ENCODE data around the gene PIBF1. TPM values are rescaled to one million over a fixed set of nuclear protein-coding genes. Genes with fewer than 3 reads are reported as not detected.

PIBF1 gene
- total RNA-seq, 1 donor from 2014 or later = 28.3 TPM

GRCh38 chr13:72850959-72851677, 69.2 kb downstream of the PIBF1 start:
- Histone ChIP-seq H3K4me3 (no peak overlapping the region), H3K27ac (no peak overlapping the region), H3K27me3 (no peaks in the 10 kb centered on the region), H3K36me3 (peaks cover 25% of the 10 kb centered on the region), H3K4me1 (no peaks in the 10 kb centered on the region), H3K9me3 (no peaks in the 10 kb centered on the region)
- DNase-seq = no peak
- TF ChIP-seq CTCF (IDR thresholded peaks at IDR 0.05) = no peak
- intact Hi-C loops (cut with DNase I) = no loop called here
- peak; percentile 9 for ATAC-seq

GRCh38 chr13:72851678-72852014, 69.7 kb downstream of the PIBF1 start:
- H3K27me3 ChIP-seq = no peaks in the 10 kb centered on the region
- TF ChIP-seq CTCF (IDR thresholded peaks at IDR 0.05) = no peak
- no peak overlapping the region for H3K27ac ChIP-seq
- DNase-seq (no peak), ATAC-seq (no peak)
- peaks cover 20% of the 10 kb centered on the region for H3K36me3 ChIP-seq
- intact Hi-C loops (cut with DNase I) = no loop called here
- H3K4me1 ChIP-seq = no peaks in the 10 kb centered on the region
- no peaks in the 10 kb centered on the region for H3K9me3 ChIP-seq
- no peak overlapping the region for H3K4me3 ChIP-seq

DNA sequence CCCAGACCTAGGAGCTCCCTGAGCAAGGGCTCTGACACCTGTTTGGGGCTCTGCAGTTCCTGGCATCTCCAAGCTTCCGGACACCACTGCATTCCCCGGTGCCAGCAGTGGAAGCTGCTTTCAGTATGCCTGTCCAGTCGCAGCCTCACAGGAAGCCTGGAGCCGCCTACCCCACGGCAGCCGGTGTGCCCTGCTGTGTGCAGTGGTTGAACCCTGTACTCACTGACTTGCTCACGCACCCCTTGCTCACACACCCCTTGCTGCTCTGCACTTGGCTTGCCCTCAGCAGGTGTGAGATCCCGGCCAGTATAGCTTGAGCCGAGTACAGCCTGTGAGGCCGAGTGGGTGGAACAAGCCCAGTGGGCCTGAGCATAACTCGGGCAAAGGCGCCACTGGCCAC, 70.3 kb downstream of the PIBF1 start:
- Histone ChIP-seq H3K4me1 (no peaks in the 10 kb centered on the region), H3K4me3 (no peak overlapping the region), H3K27ac (no peak overlapping the region), H3K9me3 (no peaks in the 10 kb centered on the region), H3K36me3 (peaks cover 14% of the 10 kb centered on the region), H3K27me3 (no peaks in the 10 kb centered on the region)
- TF ChIP-seq CTCF (IDR thresholded peaks at IDR 0.05) = no peak
- intact Hi-C loops (cut with DNase I) = no loop called here
- no peak for DNase-seq
- ATAC-seq = peak; percentile 17

DNA sequence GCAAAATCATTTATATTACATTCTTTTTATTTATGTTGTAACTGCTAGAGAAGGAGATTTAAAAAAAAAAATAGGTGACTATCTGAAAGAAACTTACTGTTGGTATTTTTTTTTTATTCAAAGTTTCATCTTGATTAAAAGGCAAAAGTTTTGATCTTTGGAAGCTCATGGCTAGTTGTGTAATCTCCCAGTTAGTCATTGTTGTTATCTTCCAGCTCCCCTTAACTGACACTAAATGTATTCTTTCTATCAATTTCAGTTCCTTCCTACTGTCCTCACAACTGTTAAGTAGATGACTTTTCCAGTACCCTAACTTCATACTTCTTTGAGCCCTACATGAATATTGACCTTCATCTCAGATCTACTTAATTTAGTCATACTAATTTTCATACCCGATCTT, 71.1 kb downstream of the PIBF1 start:
- intact Hi-C loops (cut with DNase I) = no loop called here
- no peaks in the 10 kb centered on the region for H3K9me3 ChIP-seq
- DNase-seq = no peak
- no peak for TF ChIP-seq CTCF (IDR thresholded peaks at IDR 0.05)
- peaks cover 7% of the 10 kb centered on the region for H3K36me3 ChIP-seq
- no peak for ATAC-seq
- H3K4me3 ChIP-seq = no peak overlapping the region
- H3K27me3 ChIP-seq = no peaks in the 10 kb centered on the region
- no peaks in the 10 kb centered on the region for H3K4me1 ChIP-seq
- no peak overlapping the region for H3K27ac ChIP-seq

DNA sequence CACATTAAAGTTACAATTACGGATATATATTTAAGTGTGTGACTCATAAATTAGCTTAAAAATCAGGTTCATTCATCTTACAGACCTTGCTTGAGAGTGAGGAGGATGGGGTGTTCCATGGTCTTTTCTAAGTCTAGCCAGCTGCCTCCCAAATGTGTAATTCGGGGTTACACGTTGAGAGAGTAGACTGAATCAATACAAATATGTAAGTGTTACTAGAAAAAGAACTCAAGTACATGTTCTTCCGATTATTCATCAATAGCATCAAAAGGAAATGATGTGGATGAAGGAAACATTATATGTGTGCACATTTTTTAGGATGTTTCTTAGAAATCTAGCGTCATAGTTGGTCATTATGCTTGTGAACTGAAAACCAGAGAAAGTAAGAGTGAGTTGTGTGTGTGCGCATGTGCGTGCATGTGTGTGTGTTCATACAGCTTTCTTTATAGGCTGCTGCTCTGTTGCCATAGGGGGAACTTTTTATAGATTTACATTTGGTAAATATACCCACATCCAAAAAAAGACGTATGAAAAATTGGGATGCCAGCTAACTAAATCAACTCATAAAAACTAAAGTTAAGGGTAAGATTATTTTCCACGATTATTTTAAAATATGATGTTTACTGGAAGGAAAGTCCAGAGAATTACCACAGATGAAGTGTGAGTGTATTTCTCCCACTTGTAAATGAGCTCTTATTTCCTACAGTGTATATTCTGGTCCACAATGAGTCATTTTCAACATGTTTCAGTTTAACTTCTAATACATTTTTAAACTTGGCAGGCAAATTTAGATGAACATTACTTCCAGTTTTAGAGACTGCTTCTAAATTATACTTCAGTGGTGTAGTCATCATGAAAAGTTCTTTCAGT, 82.4 kb downstream of the PIBF1 start:
- Histone ChIP-seq H3K9me3 (no peaks in the 10 kb centered on the region), H3K4me1 (no peaks in the 10 kb centered on the region), H3K36me3 (no peaks in the 10 kb centered on the region), H3K4me3 (no peak overlapping the region), H3K27ac (no peak overlapping the region), H3K27me3 (no peaks in the 10 kb centered on the region)
- TF ChIP-seq CTCF (IDR thresholded peaks at IDR 0.05) = no peak
- ATAC-seq = no peak
- DNase-seq = no peak
- intact Hi-C loops (cut with DNase I) = no loop called here

All from upper lobe of right lung (tissue), 1 donor.